KMS-11 (cell line): Measurements from ENCODE around the gene TJP1.

ENCODE experiments used
- H2AFZ ChIP-seq: fragments of 200-600 bp; sonication (generic); 2 replicates; pipeline ENCODE4 v1.6.1; 2016; ENCODE audit warnings: antibody characterized with exemption, mixed run types, low read depth
- H3K27ac ChIP-seq: fragments of 200-600 bp; sonication (generic); 2 replicates; pipeline ENCODE4 v1.6.1; 2016; ENCODE audit warnings: mild to moderate bottlenecking, mixed run types
- H3K27me3 ChIP-seq: fragments of 200-600 bp; sonication (generic); 2 replicates; pipeline ENCODE4 v1.6.1; 2017; ENCODE audit warnings: mild to moderate bottlenecking, low read depth, mixed run types, moderate library complexity; ENCODE audit not compliant: insufficient read depth
- H3K36me3 ChIP-seq: fragments of 200-600 bp; sonication (generic); 2 replicates; pipeline ENCODE4 v1.6.1; 2017; ENCODE audit warnings: mild to moderate bottlenecking, mixed run types; ENCODE audit not compliant: insufficient read depth
- H3K4me1 ChIP-seq: fragments of 200-600 bp; sonication (generic); 2 replicates; pipeline ENCODE4 v1.6.1; 2016; ENCODE audit warnings: mild to moderate bottlenecking, low read depth, mixed run types; ENCODE audit not compliant: poor library complexity, severe bottlenecking
- H3K4me2 ChIP-seq: fragments of 200-600 bp; sonication (generic); 2 replicates; pipeline ENCODE4 v1.7.0; 2016; ENCODE audit warnings: mild to moderate bottlenecking, mixed run types
- H3K4me3 ChIP-seq: fragments of 200-600 bp; sonication (generic); IDR thresholded peaks from 2 replicates; pipeline ENCODE4 v1.6.1; 2017; ENCODE audit warnings: low read depth, low read length, mixed read lengths; ENCODE audit not compliant: insufficient read depth
- H3K79me2 ChIP-seq: fragments of 200-600 bp; sonication (generic); 2 replicates; pipeline ENCODE4 v1.6.1; 2016; ENCODE audit warnings: low read depth, mixed run types; ENCODE audit not compliant: insufficient read depth
- H3K9ac ChIP-seq: fragments of 200-600 bp; sonication (generic); 2 replicates; pipeline ENCODE4 v1.6.1; 2016; ENCODE audit warnings: mild to moderate bottlenecking, mixed run types
- H4K20me1 ChIP-seq: fragments of 200-600 bp; sonication (generic); 2 replicates; pipeline ENCODE4 v1.6.1; 2016; ENCODE audit warnings: mild to moderate bottlenecking, mixed run types; ENCODE audit not compliant: insufficient read depth
- CTCF ChIP-seq: fragments of 200-600 bp; sonication (generic); conservative IDR thresholded peaks from 2 replicates; pipeline ENCODE4 v1.6.1; 2017; ENCODE audit warnings: low read depth, mild to moderate bottlenecking, antibody characterized with exemption, low read length, moderate library complexity, mixed read lengths

TJP1 gene

DNA sequence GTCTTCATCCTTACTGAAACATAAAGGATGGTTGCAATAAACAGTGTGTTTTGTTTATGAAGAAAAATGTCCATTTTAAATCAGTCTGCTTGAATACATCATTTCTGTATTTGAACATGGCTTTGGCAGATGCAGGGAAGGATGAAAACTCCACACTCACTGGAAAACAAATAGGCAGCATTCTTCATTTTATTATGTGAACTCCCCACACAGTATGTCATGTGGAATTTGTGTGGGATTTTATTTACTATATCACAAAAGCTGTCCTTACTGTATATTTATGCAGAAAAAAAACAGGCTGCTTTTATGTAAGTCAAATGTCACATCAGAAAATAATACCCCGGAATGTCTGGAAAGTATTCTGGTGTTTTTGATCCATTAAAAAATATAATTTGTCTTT is 44.1 kb upstream of the TJP1 start:
- no peak overlapping the region for H3K27ac ChIP-seq
- H3K36me3 ChIP-seq = no peaks in the 10 kb centered on the region
- H3K79me2 ChIP-seq = no peaks in the 10 kb centered on the region
- TF ChIP-seq CTCF = no peak
- H3K27me3 ChIP-seq = no peaks in the 10 kb centered on the region
- H3K4me2 ChIP-seq = no peak overlapping the region
- H3K4me3 ChIP-seq = no peak overlapping the region
- H3K4me1 ChIP-seq = no peaks in the 10 kb centered on the region
- H4K20me1 ChIP-seq = no peaks in the 10 kb centered on the region
- no peak overlapping the region for H2AFZ ChIP-seq
- no peak overlapping the region for H3K9ac ChIP-seq

GRCh38 chr15:29864501-29864900 is 42.2 kb upstream of the TJP1 start:
- Histone ChIP-seq H3K4me3 (no peak overlapping the region), H3K27ac (no peak overlapping the region), H3K4me2 (no peak overlapping the region), H4K20me1 (no peaks in the 10 kb centered on the region), H2AFZ (no peak overlapping the region), H3K9ac (no peak overlapping the region), H3K4me1 (no peaks in the 10 kb centered on the region), H3K36me3 (no peaks in the 10 kb centered on the region), H3K27me3 (no peaks in the 10 kb centered on the region), H3K79me2 (no peaks in the 10 kb centered on the region)
- TF ChIP-seq CTCF = no peak

DNA sequence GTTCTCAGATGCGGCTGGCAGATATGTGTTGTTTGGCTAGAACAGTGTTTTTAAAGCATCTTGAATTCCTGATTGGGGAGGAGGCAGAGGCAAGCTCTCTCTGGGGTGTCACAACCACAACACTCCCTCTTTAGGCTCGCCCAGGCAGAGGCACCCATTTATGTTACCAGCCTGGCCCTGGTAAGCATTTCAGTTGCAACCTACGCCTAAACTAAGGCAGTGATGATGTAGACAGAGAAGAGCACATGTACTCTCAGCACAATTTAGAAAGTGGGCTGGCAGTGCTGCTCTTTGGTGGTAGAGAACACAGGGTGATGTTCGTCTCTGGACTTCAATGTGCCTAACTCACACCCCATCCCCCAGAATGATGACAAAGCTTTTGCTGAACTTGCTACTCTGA is 41.2 kb upstream of the TJP1 start:
- H3K4me2 ChIP-seq = no peak overlapping the region
- H2AFZ ChIP-seq = no peak overlapping the region

DNA sequence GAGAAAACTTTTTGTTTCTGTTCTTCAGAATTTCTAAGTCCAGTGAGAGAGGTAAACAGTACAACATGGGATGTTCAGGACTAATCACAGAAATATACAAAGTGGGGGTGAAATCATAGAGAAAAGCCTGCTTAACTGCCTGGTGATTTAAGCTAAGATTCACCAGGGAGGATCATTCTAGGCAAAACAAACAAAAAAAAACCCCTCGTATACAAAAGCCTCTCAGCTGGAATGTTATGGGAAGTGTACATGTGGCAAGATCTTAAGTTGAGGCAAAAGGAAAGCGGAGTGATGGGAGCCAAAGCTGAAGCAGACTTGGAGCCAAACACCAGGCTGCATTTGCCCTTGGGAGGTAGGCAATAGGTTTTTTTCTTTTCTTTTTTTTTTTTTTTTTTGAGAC is 40.0 kb upstream of the TJP1 start:
- Histone ChIP-seq H3K27me3 (no peaks in the 10 kb centered on the region), H4K20me1 (no peaks in the 10 kb centered on the region), H3K36me3 (no peaks in the 10 kb centered on the region), H3K4me2 (no peak overlapping the region), H3K79me2 (no peaks in the 10 kb centered on the region), H3K27ac (no peak overlapping the region), H3K4me1 (no peaks in the 10 kb centered on the region), H3K4me3 (no peak overlapping the region), H2AFZ (no peak overlapping the region), H3K9ac (no peak overlapping the region)
- TF ChIP-seq CTCF = no peak

More for the DNA sequence above, 41.2 kb upstream of the TJP1 start:
- Histone ChIP-seq H3K27ac (no peak overlapping the region), H3K27me3 (no peaks in the 10 kb centered on the region), H3K9ac (no peak overlapping the region), H4K20me1 (no peaks in the 10 kb centered on the region), H3K4me3 (no peak overlapping the region), H3K36me3 (no peaks in the 10 kb centered on the region), H3K79me2 (no peaks in the 10 kb centered on the region), H3K4me1 (no peaks in the 10 kb centered on the region)
- no peak for TF ChIP-seq CTCF

- no peak overlapping the region for H3K4me3 ChIP-seq
- no peak overlapping the region for H3K9ac ChIP-seq
- H3K4me2 ChIP-seq = no peak overlapping the region
- no peak for TF ChIP-seq CTCF
- no peak overlapping the region for H3K27ac ChIP-seq
- no peak overlapping the region for H2AFZ ChIP-seq
- no peaks in the 10 kb centered on the region for H3K79me2 ChIP-seq
- no peaks in the 10 kb centered on the region for H3K36me3 ChIP-seq
- H3K4me1 ChIP-seq = no peaks in the 10 kb centered on the region
- H4K20me1 ChIP-seq = no peaks in the 10 kb centered on the region
- H3K27me3 ChIP-seq = no peaks in the 10 kb centered on the region
Observed at GRCh38 chr15:29860872-29861271, 38.6 kb upstream of the TJP1 start.
